ENCODE measurements around the gene ETS1.

Gene ETS1

GRCh38 chr11:128497061-128497775 lies 90.1 kb downstream of the ETS1 start:
- H4K20me1 ChIP-seq (ENCODE audit: insufficient read depth, low read length), result no peaks in the 10 kb centered on the region
- peaks cover 34% of the 10 kb centered on the region for H3K4me1 ChIP-seq (ENCODE audit: low read length)

GRCh38 chr11:128496692-128497060 lies 90.7 kb downstream of the ETS1 start:
- Histone ChIP-seq H3K4me1 (ENCODE audit: low read length) (peaks cover 34% of the 10 kb centered on the region), H3K79me2 (ENCODE audit: low read length) (peaks cover 83% of the 10 kb centered on the region), H3K4me2 (ENCODE audit: low read depth, low read length) (no peak overlapping the region), H3K9ac (ENCODE audit: low read length) (no peak overlapping the region), H3F3A (ENCODE audit: insufficient read depth, low read length) (no peaks in the 10 kb centered on the region), H3K27ac (ENCODE audit: low read length) (no peak overlapping the region), H3K9me2 (replicated peaks; ENCODE audit: insufficient read depth, low read length) (no peaks in the 10 kb centered on the region), H3K27me3 (replicated peaks; ENCODE audit: insufficient read depth, low read length) (no peaks in the 10 kb centered on the region), H3K36me3 (replicated peaks; ENCODE audit: insufficient read depth, low read length) (no peaks in the 10 kb centered on the region), H2AFZ (ENCODE audit: low read length) (no peak overlapping the region), H3K9me3 (replicated peaks; ENCODE audit: insufficient read depth, low read length) (no peaks in the 10 kb centered on the region), H3K4me3 (ENCODE audit: low read length) (no peak overlapping the region), H4K20me1 (ENCODE audit: insufficient read depth, low read length) (no peaks in the 10 kb centered on the region)
- DNase-seq, result no peak
- TF ChIP-seq EZH2 (optimal IDR thresholded peaks at IDR 0.05; ENCODE audit: low read depth, low read length) (no peak), CTCF (IDR thresholded peaks at IDR 0.05; ENCODE audit: low read length) (no peak), EZH2phosphoT487 (IDR thresholded peaks at IDR 0.05; ENCODE audit: low read length) (no peak)

More at GRCh38 chr11:128497061-128497775, 90.1 kb downstream of the ETS1 start:
- Histone ChIP-seq H2AFZ (ENCODE audit: low read length) (no peak overlapping the region), H3K9me2 (replicated peaks; ENCODE audit: insufficient read depth, low read length) (no peaks in the 10 kb centered on the region), H3K79me2 (ENCODE audit: low read length) (peaks cover 83% of the 10 kb centered on the region), H3K9me3 (replicated peaks; ENCODE audit: insufficient read depth, low read length) (no peaks in the 10 kb centered on the region), H3F3A (ENCODE audit: insufficient read depth, low read length) (no peaks in the 10 kb centered on the region), H3K4me2 (ENCODE audit: low read depth, low read length) (no peak overlapping the region), H3K36me3 (replicated peaks; ENCODE audit: insufficient read depth, low read length) (no peaks in the 10 kb centered on the region), H3K27me3 (replicated peaks; ENCODE audit: insufficient read depth, low read length) (no peaks in the 10 kb centered on the region), H3K27ac (ENCODE audit: low read length) (no peak overlapping the region), H3K9ac (ENCODE audit: low read length) (no peak overlapping the region), H3K4me3 (ENCODE audit: low read length) (no peak overlapping the region)
- DNase-seq, result no peak
- no peak for TF ChIP-seq EZH2 (optimal IDR thresholded peaks at IDR 0.05; ENCODE audit: low read depth, low read length)
- no peak for TF ChIP-seq CTCF (IDR thresholded peaks at IDR 0.05; ENCODE audit: low read length)
- TF ChIP-seq EZH2phosphoT487 (IDR thresholded peaks at IDR 0.05; ENCODE audit: low read length), result no peak

- Histone ChIP-seq H3K36me3 (replicated peaks; ENCODE audit: insufficient read depth, low read length) (no peaks in the 10 kb centered on the region), H3K9ac (ENCODE audit: low read length) (no peak overlapping the region), H3K4me1 (ENCODE audit: low read length) (peaks cover 36% of the 10 kb centered on the region), H2AFZ (ENCODE audit: low read length) (no peak overlapping the region), H3K79me2 (ENCODE audit: low read length) (peaks cover 83% of the 10 kb centered on the region), H3K9me2 (replicated peaks; ENCODE audit: insufficient read depth, low read length) (no peaks in the 10 kb centered on the region), H3F3A (ENCODE audit: insufficient read depth, low read length) (no peaks in the 10 kb centered on the region), H3K27me3 (replicated peaks; ENCODE audit: insufficient read depth, low read length) (no peaks in the 10 kb centered on the region), H4K20me1 (ENCODE audit: insufficient read depth, low read length) (no peaks in the 10 kb centered on the region), H3K4me2 (ENCODE audit: low read depth, low read length) (no peak overlapping the region), H3K9me3 (replicated peaks; ENCODE audit: insufficient read depth, low read length) (no peaks in the 10 kb centered on the region), H3K4me3 (ENCODE audit: low read length) (no peak overlapping the region), H3K27ac (ENCODE audit: low read length) (no peak overlapping the region)
- no peak for DNase-seq
- TF ChIP-seq EZH2phosphoT487 (IDR thresholded peaks at IDR 0.05; ENCODE audit: low read length) (no peak), CTCF (IDR thresholded peaks at IDR 0.05; ENCODE audit: low read length) (no peak), EZH2 (optimal IDR thresholded peaks at IDR 0.05; ENCODE audit: low read depth, low read length) (no peak)
Measured at GRCh38 chr11:128496249-128496648, 91.1 kb downstream of the ETS1 start.

Measured in MM.1S (cell line).